H1 (cell line): ENCODE data around the gene NT5E. TPM values are rescaled to one million over a fixed set of nuclear protein-coding genes. Genes with fewer than 3 reads are reported as not detected.

Experiments
- BCL11A ChIP-seq, 2 experiments: IDR thresholded peaks; one replicate each; pipeline ENCODE4 v1.6.1; 2011; ENCODE audit warnings: low read depth in 2 of 2, low read length in 2 of 2, mild to moderate bottlenecking in 2 of 2
- SAP30 ChIP-seq: fragments of 300-600 bp; sonication (generic); IDR thresholded peaks from 2 replicates; pipeline ENCODE4 v1.7.1; 2012; ENCODE audit warnings: low read length, moderate library complexity, mild to moderate bottlenecking, inconsistent platforms; ENCODE audit not compliant: insufficient read depth, insufficient replicate concordance
- polyA plus RNA-seq, 7 experiments: library from polyadenylated mRNA; depleted of rRNA in 3 of 7; stranded (reverse) in 5 of 7; unstranded in 2 of 7; fragments of >200 nt in 5 of 7; fragments of 200-250 nt in 2 of 7; gene quantifications; 1 replicate in 5 of 7; 2 replicates in 1 of 7; 4 replicates in 1 of 7; pipeline versions ENCODE4 v1.2.1 to v1.2.3, GENCODE V29; 2011 to 2013; ENCODE audit warnings: missing spikeins in 2 of 7, mixed read lengths in 2 of 7
- total RNA-seq: library from RNA; stranded (reverse); fragmentation: NEBNext Ultra II Directional; extraction: Animal tissue kit (Norgen Biotek cat#: 25700); gene quantifications from 2 replicates; pipeline ENCODE4 v1.2.1, GENCODE V29; 2021
- TF ChIP-seq, protein P1 (sequence below): fragments of 300-600 bp; sonication (generic); IDR thresholded peaks from 2 replicates; pipeline ENCODE4 v1.7.1; 2012; ENCODE audit warnings: low read length, moderate library complexity, mild to moderate bottlenecking, inconsistent platforms; ENCODE audit not compliant: insufficient replicate concordance

Gene NT5E
- total and polyA plus RNA-seq, 2 of the 8 experiments (the other 6 are each of a cell fraction or from before 2014, with no cell fraction given): 0.74 to 1.5 TPM

- TF ChIP-seq, protein P1, sequence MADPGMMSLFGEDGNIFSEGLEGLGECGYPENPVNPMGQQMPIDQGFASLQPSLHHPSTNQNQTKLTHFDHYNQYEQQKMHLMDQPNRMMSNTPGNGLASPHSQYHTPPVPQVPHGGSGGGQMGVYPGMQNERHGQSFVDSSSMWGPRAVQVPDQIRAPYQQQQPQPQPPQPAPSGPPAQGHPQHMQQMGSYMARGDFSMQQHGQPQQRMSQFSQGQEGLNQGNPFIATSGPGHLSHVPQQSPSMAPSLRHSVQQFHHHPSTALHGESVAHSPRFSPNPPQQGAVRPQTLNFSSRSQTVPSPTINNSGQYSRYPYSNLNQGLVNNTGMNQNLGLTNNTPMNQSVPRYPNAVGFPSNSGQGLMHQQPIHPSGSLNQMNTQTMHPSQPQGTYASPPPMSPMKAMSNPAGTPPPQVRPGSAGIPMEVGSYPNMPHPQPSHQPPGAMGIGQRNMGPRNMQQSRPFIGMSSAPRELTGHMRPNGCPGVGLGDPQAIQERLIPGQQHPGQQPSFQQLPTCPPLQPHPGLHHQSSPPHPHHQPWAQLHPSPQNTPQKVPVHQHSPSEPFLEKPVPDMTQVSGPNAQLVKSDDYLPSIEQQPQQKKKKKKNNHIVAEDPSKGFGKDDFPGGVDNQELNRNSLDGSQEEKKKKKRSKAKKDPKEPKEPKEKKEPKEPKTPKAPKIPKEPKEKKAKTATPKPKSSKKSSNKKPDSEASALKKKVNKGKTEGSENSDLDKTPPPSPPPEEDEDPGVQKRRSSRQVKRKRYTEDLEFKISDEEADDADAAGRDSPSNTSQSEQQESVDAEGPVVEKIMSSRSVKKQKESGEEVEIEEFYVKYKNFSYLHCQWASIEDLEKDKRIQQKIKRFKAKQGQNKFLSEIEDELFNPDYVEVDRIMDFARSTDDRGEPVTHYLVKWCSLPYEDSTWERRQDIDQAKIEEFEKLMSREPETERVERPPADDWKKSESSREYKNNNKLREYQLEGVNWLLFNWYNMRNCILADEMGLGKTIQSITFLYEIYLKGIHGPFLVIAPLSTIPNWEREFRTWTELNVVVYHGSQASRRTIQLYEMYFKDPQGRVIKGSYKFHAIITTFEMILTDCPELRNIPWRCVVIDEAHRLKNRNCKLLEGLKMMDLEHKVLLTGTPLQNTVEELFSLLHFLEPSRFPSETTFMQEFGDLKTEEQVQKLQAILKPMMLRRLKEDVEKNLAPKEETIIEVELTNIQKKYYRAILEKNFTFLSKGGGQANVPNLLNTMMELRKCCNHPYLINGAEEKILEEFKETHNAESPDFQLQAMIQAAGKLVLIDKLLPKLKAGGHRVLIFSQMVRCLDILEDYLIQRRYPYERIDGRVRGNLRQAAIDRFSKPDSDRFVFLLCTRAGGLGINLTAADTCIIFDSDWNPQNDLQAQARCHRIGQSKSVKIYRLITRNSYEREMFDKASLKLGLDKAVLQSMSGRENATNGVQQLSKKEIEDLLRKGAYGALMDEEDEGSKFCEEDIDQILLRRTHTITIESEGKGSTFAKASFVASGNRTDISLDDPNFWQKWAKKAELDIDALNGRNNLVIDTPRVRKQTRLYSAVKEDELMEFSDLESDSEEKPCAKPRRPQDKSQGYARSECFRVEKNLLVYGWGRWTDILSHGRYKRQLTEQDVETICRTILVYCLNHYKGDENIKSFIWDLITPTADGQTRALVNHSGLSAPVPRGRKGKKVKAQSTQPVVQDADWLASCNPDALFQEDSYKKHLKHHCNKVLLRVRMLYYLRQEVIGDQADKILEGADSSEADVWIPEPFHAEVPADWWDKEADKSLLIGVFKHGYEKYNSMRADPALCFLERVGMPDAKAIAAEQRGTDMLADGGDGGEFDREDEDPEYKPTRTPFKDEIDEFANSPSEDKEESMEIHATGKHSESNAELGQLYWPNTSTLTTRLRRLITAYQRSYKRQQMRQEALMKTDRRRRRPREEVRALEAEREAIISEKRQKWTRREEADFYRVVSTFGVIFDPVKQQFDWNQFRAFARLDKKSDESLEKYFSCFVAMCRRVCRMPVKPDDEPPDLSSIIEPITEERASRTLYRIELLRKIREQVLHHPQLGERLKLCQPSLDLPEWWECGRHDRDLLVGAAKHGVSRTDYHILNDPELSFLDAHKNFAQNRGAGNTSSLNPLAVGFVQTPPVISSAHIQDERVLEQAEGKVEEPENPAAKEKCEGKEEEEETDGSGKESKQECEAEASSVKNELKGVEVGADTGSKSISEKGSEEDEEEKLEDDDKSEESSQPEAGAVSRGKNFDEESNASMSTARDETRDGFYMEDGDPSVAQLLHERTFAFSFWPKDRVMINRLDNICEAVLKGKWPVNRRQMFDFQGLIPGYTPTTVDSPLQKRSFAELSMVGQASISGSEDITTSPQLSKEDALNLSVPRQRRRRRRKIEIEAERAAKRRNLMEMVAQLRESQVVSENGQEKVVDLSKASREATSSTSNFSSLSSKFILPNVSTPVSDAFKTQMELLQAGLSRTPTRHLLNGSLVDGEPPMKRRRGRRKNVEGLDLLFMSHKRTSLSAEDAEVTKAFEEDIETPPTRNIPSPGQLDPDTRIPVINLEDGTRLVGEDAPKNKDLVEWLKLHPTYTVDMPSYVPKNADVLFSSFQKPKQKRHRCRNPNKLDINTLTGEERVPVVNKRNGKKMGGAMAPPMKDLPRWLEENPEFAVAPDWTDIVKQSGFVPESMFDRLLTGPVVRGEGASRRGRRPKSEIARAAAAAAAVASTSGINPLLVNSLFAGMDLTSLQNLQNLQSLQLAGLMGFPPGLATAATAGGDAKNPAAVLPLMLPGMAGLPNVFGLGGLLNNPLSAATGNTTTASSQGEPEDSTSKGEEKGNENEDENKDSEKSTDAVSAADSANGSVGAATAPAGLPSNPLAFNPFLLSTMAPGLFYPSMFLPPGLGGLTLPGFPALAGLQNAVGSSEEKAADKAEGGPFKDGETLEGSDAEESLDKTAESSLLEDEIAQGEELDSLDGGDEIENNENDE: no peak
- TF ChIP-seq SAP30 (no peak), BCL11A (IDR thresholded peaks at IDR 0.05; ENCODE audit: low read depth in 2 of 2, low read length in 2 of 2) (no peak)
- TF ChIP-seq, all 59 proteins: peak for 0
These were observed 22.9 kb downstream of the NT5E start (continued) for GRCh38 chr6:85472744-85473143.
